Endodermal cell (in vitro differentiated cells): Measurements from ENCODE around the gene LGMN. TPM values are rescaled to one million over a fixed set of nuclear protein-coding genes. Genes with fewer than 3 reads are reported as not detected.

Experiments
- DNase-seq: peaks from one replicate; pipeline ENCODE4 v3.0.0-alpha.2; 2017
- H3K27ac ChIP-seq: 2 replicates; pipeline ENCODE4 v1.5.1; 2013; ENCODE audit warnings: mild to moderate bottlenecking, low read depth, low read length, moderate library complexity
- H3K27me3 ChIP-seq: 2 replicates; pipeline ENCODE4 v1.6.1; 2013; ENCODE audit warnings: mild to moderate bottlenecking, low read length, moderate library complexity; ENCODE audit not compliant: insufficient read depth, control insufficient read depth, poor library complexity, severe bottlenecking
- H3K36me3 ChIP-seq: 2 replicates; pipeline ENCODE4 v1.7.0; 2013; ENCODE audit warnings: mild to moderate bottlenecking, low read length, moderate library complexity; ENCODE audit not compliant: control insufficient read depth, insufficient read depth
- H3K4me1 ChIP-seq: one replicate; pipeline ENCODE4 v1.7.0; 2013; ENCODE audit warnings: low read length; ENCODE audit not compliant: control insufficient read depth, insufficient read depth
- H3K4me3 ChIP-seq: 2 replicates; pipeline ENCODE4 v1.5.1; 2013; ENCODE audit warnings: mild to moderate bottlenecking, low read length, moderate library complexity
- H3K9ac ChIP-seq: 2 replicates; pipeline ENCODE4 v1.6.1; 2013; ENCODE audit warnings: mild to moderate bottlenecking, low read length, moderate library complexity; ENCODE audit not compliant: poor library complexity, severe bottlenecking; ENCODE audit errors: extremely low read depth
- H3K9me3 ChIP-seq: 2 replicates; pipeline ENCODE4 v1.6.1; 2013; ENCODE audit warnings: mild to moderate bottlenecking, low read length, moderate library complexity; ENCODE audit not compliant: control insufficient read depth
- H3K27ac Mint-ChIP-seq: 2 replicates; pipeline ENCODE4 v1.8.0; 2020; ENCODE audit warnings: mixed read lengths
- H3K27me3 Mint-ChIP-seq: 2 replicates; pipeline ENCODE4 v1.8.0; 2021; ENCODE audit warnings: mild to moderate bottlenecking, mixed read lengths; ENCODE audit not compliant: insufficient read depth
- H3K36me3 Mint-ChIP-seq: 2 replicates; pipeline ENCODE4 v1.8.0; 2020; ENCODE audit warnings: low read depth, mixed read lengths
- H3K4me1 Mint-ChIP-seq: 2 replicates; pipeline ENCODE4 v1.8.0; 2020; ENCODE audit warnings: mixed read lengths
- H3K4me3 Mint-ChIP-seq: 2 replicates; pipeline ENCODE4 v1.8.0; 2020; ENCODE audit warnings: mild to moderate bottlenecking, moderate library complexity, mixed read lengths
- H3K9me3 Mint-ChIP-seq: 2 replicates; pipeline ENCODE4 v1.8.0; 2020; ENCODE audit warnings: mild to moderate bottlenecking, mixed read lengths
- CTCF ChIP-seq: fragments of 200-600 bp; sonication (generic); conservative IDR thresholded peaks from 2 replicates; pipeline ENCODE4 v1.5.0; 2021; ENCODE audit warnings: antibody characterized with exemption, mild to moderate bottlenecking
- WGBS, 2 experiments: methylation state at CpG; one replicate each; pipeline versions ENCODE4 v1.1.5 to v1.1.7; 2013; ENCODE audit warnings: missing lambda C conversion rate in 2 of 2, mixed read lengths in 1 of 2; ENCODE audit not compliant: insufficient coverage in 1 of 2, insufficient read length in 1 of 2; 5-methylcytosine and 5-hydroxymethylcytosine counted together
- total RNA-seq, 2 donors: library from RNA; stranded (reverse); fragmentation: NEBNext Ultra II Directional in 1 of 2; extraction: Animal tissue kit (Norgen Biotek cat#: 25700) in 1 of 2; gene quantifications; 2 replicates in 1 of 2; 3 replicates in 1 of 2; pipeline ENCODE4 v1.2.1, GENCODE V29; 2021

LGMN gene
- total RNA-seq, 2 donors from 2014 or later, result 61.4 to 87.2 TPM

- H3K4me3 Mint-ChIP-seq, result no peak overlapping the region
- Histone ChIP-seq H3K27me3 (no peaks in the 10 kb centered on the region), H3K36me3 (no peaks in the 10 kb centered on the region), H3K4me1 (no peaks in the 10 kb centered on the region), H3K9ac (no peak overlapping the region), H3K4me3 (no peak overlapping the region), H3K9me3 (no peaks in the 10 kb centered on the region), H3K27ac (no peak overlapping the region)
- DNase-seq, result no peak
- H3K4me1 Mint-ChIP-seq, result no peaks in the 10 kb centered on the region
- H3K27me3 Mint-ChIP-seq, result no peaks in the 10 kb centered on the region
- WGBS, 2 experiments, result 91 to 93% methylated on average over 14 to 18 of the region's 18 CpGs
- TF ChIP-seq CTCF, result no peak
- H3K27ac Mint-ChIP-seq, result no peak overlapping the region
- H3K9me3 Mint-ChIP-seq, result no peaks in the 10 kb centered on the region
- H3K36me3 Mint-ChIP-seq, result no peaks in the 10 kb centered on the region
Measured at GRCh38 chr14:92654239-92654901, 94.1 kb downstream of the LGMN start.

Other genes with a start within 250 kb of the LGMN start
- gene RIN3, start 234.8 kb downstream of the LGMN start, total RNA-seq, result 1 to 10 TPM; 5.2 to 6.0 TPM
- 10 to 100 TPM; 29.3 to 41.1 TPM for gene GOLGA5, start 45.7 kb upstream of the LGMN start, total RNA-seq
- 1 to 10 TPM; 4.6 TPM for gene CHGA, start 174.5 kb upstream of the LGMN start, total RNA-seq